ENCODE results near the gene SETD7.

The SETD7 gene

GRCh38 chr4:139568206-139568955 is 12.4 kb upstream of the SETD7 start:
- no peak for DNase-seq

GRCh38 chr4:139567159-139567870 is 11.3 kb upstream of the SETD7 start:
- no peak for DNase-seq

- DNase-seq, result no peak
These were observed 8.5 kb upstream of the SETD7 start for GRCh38 chr4:139564502-139564901.

GRCh38 chr4:139563515-139563914 is 7.5 kb upstream of the SETD7 start:
- no peak for DNase-seq

GRCh38 chr4:139562839-139563238 is 6.8 kb upstream of the SETD7 start:
- no peak for DNase-seq

- no peak for DNase-seq
These were observed 6.2 kb upstream of the SETD7 start for GRCh38 chr4:139562067-139562684.

- no peak for DNase-seq
These were observed 4.5 kb upstream of the SETD7 start for GRCh38 chr4:139560406-139561104.

GRCh38 chr4:139559687-139560086 is 3.7 kb upstream of the SETD7 start:
- no peak for DNase-seq

- no peak for DNase-seq
These were observed 3.1 kb upstream of the SETD7 start for GRCh38 chr4:139559089-139559479.

- DNase-seq, result no peak
These were observed 2.4 kb upstream of the SETD7 start for GRCh38 chr4:139558235-139559088.

- no peak for DNase-seq
These were observed 1.6 kb upstream of the SETD7 start for GRCh38 chr4:139557556-139558110.

- peak; percentile 43 for DNase-seq
These were observed 921 bp upstream of the SETD7 start for GRCh38 chr4:139556724-139557555.

GRCh38 chr4:139555705-139556070 is 331 bp downstream of the SETD7 start:
- peak; percentile 20 for DNase-seq

- DNase-seq, result peak; percentile 76
These were observed 920 bp downstream of the SETD7 start for GRCh38 chr4:139554893-139555704.

- no peak for DNase-seq
These were observed 1.5 kb downstream of the SETD7 start for GRCh38 chr4:139554642-139554892.

GRCh38 chr4:139553751-139554641 is 2.0 kb downstream of the SETD7 start:
- DNase-seq, result no peak

- DNase-seq, result no peak
These were observed 3.3 kb downstream of the SETD7 start for GRCh38 chr4:139552517-139553307.

GRCh38 chr4:139550724-139551429 is 5.1 kb downstream of the SETD7 start:
- DNase-seq, result no peak

Measured in activated CD8-positive, alpha-beta memory T cell treated with anti-CD3 and anti-CD28 coated beads, Interleukin-2, amount 50 U/mL, for 4 hours (primary cell).